ENCODE data around the gene EML3. TPM values are rescaled to one million over a fixed set of nuclear protein-coding genes. Genes with fewer than 3 reads are reported as not detected.

Gene EML3
- total and polyA plus RNA-seq, 2 of the 13 experiments (the other 11 are each of a cell fraction or from before 2014, with no cell fraction given), result 10.6 to 12.3 TPM

GRCh38 chr11:62645946-62646824 is 33.6 kb upstream of the EML3 start, which contains the start of gene GANAB:
GANAB (minus strand) TSS chr11:62646613; CDS start chr11:62646599, 14 bp downstream.
- ATAC-seq (peak; percentile 94), FAIRE-seq (peak; percentile 64), DNase-seq (ENCODE audit: low spot score) (peak; percentile 95)
- in situ Hi-C loops (cut with HindIII; ENCODE audit: extremely low pct_ligation_motif_present, low pct_unique_long_range_greater_than_20kb) (no loop called here), intact Hi-C loops (cut with micrococcal nuclease; ENCODE audit: unreplicated experiment) (no loop called here)
- peaks cover 8% of the 10 kb centered on the region for H4K20me1 ChIP-seq (ENCODE audit: insufficient read depth, low read length)
- peaks cover 4 to 24% of the 10 kb centered on the region in 2 experiments; a peak in 3 of 5 replicates for H3K36me3 ChIP-seq (replicated peaks in 1 of 2; ENCODE audit: control insufficient read depth in 1 of 2, insufficient read depth in 2 of 2, low read length in 2 of 2)
- CTCF ChIA-PET (ENCODE audit: low intra/inter-chr PET ratio, low total read pairs), result no interaction called here
- H3K9ac ChIP-seq (ENCODE audit: insufficient read depth, low read depth, low read length), result peak within 1 kb of the TSS; percentile 100
- H3K79me2 ChIP-seq (ENCODE audit: insufficient read depth, low read length), result peaks cover 37% of the 10 kb centered on the region
- H3K9me3 ChIP-seq (ENCODE audit: low read length), result no peaks in the 10 kb centered on the region
- no peaks in the 10 kb centered on the region for H3K27me3 ChIP-seq (ENCODE audit: control insufficient read depth in 1 of 2, insufficient read depth in 2 of 2, low read length in 2 of 2)
- BruUV-seq (replicated peaks), result TSS peak; percentile 75
- H3K4me1 ChIP-seq (ENCODE audit: insufficient read depth, low read length), result peaks cover 53% of the 10 kb centered on the region
- H2AFZ ChIP-seq (ENCODE audit: low read length), result no peak within 1 kb of the TSS
- POLR2A ChIA-PET, result interaction anchor here (0.7 to 5.0 kb wide), 20 partner anchors 10 to 831 kb away, joined by 3 to 98 read pairs (median 10); partner anchors contain the start of genes B3GAT3, C11orf98, CSKMT and EEF1G
- H3K27ac ChIP-seq (ENCODE audit: extremely low read length, insufficient read depth, low read length), result peak within 1 kb of the TSS; percentile 98
- H3K4me3 ChIP-seq (replicated peaks in 1 of 3; ENCODE audit: insufficient read depth in 1 of 3, low read depth in 2 of 3, low read length in 3 of 3), result peak within 1 kb of the TSS; percentile 86 to 96 (median 90)
- under 1% methylated on average over 37 of the region's 73 CpGs for WGBS (ENCODE audit: low lambda C conversion rate)
- H3K4me2 ChIP-seq (ENCODE audit: low read depth, low read length), result peak within 1 kb of the TSS; percentile 77
- TF ChIP-seq GFI1 (CRISPR knock-in tag; IDR thresholded peaks at IDR 0.05; ENCODE audit: borderline replicate concordance), result peak; percentile 56; the same call in 1 of the 2 replicates
- TF ChIP-seq MYPOP (CRISPR knock-in tag; IDR thresholded peaks at IDR 0.05), result peak; percentile 57; the same call in 1 of the 2 replicates
- 0 out of 2 replicates have a peak, but pooled peaks have one; percentile 24 for TF ChIP-seq ZNF337 (CRISPR knock-in tag; IDR thresholded peaks at IDR 0.05; ENCODE audit: borderline replicate concordance, low read depth)
- TF ChIP-seq ERF (CRISPR knock-in tag; IDR thresholded peaks at IDR 0.05), result peak; percentile 80
- TF ChIP-seq HIC2 (CRISPR knock-in tag; IDR thresholded peaks at IDR 0.05; ENCODE audit: low read depth), result no peak
- TF ChIP-seq ZNF691 (CRISPR knock-in tag; IDR thresholded peaks at IDR 0.05; ENCODE audit: borderline replicate concordance, low read depth), result peak; percentile 16; the same call in 1 of the 2 replicates
- TF ChIP-seq THAP11 (CRISPR knock-in tag; IDR thresholded peaks at IDR 0.05), result peak; percentile 80
- TF ChIP-seq ZKSCAN8 (CRISPR knock-in tag; IDR thresholded peaks at IDR 0.05; ENCODE audit: borderline replicate concordance), result no peak
- TF ChIP-seq ONECUT2 (CRISPR knock-in tag; IDR thresholded peaks at IDR 0.05), result no peak
- no peak for TF ChIP-seq EEA1 (CRISPR knock-in tag; IDR thresholded peaks at IDR 0.05; ENCODE audit: borderline replicate concordance)
- peak; percentile 67; the same call in 1 of the 2 replicates for TF ChIP-seq IRX3 (CRISPR knock-in tag; IDR thresholded peaks at IDR 0.05; ENCODE audit: borderline replicate concordance, low read depth)
- peak; percentile 57; the same call in 1 of the 2 replicates for TF ChIP-seq ZNF777 (CRISPR knock-in tag; IDR thresholded peaks at IDR 0.05)
- TF ChIP-seq ZNF776 (CRISPR knock-in tag; IDR thresholded peaks at IDR 0.05), result 0 out of 2 replicates have a peak, but pooled peaks have one; percentile 75
- TF ChIP-seq REL (CRISPR knock-in tag; conservative IDR thresholded peaks at IDR 0.05), result 0 out of 2 replicates have a peak, but pooled peaks have one; percentile 70
- peak; percentile 19 for TF ChIP-seq PAXIP1 (CRISPR knock-in tag; conservative IDR thresholded peaks at IDR 0.05)

Data from HepG2 (cell line).